GM18526 (cell line): ENCODE results near the gene TMEM255B.

Experiments used
- POLR2A ChIP-seq: IDR thresholded peaks from 3 replicates; pipeline ENCODE4 v1.6.1; 2011; ENCODE audit not compliant: insufficient read length; ENCODE audit errors: extremely low read depth

TMEM255B gene

DNA sequence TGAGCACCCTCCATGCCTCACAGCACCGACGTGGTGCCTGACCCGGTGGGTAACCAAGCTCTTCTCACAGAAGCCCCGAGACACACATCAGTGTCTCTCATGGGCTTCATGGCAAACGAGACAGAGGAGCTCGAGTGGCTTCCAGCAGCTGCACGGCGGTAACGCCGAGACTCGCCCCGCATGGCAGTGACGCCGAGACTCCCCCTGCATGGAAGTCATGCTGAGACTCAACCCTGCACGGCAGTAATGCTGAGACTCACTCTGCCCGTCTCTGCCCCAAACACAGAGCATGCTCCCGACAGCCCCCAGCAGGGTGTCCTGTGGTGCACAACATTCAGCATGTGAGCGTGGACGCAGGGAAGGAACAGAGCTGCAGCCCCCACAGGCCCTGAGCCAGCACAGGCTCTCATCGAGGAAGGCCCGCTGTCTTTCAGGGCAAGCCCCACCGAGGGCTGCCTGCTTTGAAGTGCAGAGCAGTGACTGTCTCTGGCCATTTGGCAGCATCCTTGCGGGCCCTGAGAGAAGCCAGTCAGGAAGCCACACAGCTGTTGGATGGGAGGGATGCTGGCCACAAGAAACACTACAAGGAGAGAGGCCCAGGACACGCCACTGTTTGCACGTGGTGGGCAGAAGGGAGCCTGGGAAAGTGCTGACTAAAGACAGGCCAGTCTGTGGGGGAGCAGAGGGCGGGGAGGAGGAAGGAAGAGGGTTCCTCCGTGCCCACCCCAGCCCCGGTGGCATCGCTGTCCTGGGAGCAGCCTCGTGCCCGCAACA, 95.4 kb downstream of the TMEM255B start:
- no peak for TF ChIP-seq POLR2A

DNA sequence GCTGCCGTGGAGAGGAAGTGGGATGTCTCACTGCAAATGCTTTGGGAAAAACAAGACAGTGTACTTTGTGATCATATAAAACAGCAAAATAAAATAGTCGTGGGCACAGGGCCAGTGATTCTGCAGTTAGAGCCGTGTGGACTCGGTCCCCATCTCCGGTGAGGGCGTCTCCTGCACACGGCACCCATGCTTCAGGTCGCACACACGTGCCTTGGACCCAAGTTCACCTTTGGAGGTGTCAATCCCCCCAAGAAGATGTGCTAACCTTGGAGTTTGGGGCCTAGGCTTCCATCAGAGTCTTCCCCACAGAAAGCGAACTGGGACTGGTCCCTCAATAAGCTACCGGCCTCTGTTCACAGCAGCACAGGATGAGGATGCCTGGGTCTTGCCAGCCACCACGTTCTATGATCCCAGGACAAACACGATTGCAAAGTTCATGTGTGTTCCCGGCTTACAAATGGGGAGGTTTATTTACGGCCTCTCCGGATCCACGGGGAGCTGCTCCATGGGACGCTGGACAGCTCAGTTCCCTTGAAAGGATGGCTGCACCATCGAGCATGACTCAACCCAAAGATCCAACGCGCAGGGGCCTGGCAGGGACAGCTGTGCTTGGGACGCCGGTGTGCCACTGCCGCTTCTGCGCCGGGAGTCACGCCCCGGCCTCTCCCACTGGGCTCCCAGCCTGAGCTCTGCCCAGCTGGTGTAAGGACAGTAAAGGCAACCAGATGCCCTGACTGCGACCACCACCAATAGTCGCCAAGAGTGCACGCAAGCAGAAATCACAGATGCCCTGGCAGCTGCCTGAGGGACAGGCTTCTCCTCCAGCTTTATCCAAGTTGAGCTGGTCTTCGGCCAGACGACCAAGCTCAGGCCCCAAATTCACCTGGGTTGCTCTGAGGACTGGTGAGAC, 96.2 kb downstream of the TMEM255B start:
- TF ChIP-seq POLR2A: no peak

DNA sequence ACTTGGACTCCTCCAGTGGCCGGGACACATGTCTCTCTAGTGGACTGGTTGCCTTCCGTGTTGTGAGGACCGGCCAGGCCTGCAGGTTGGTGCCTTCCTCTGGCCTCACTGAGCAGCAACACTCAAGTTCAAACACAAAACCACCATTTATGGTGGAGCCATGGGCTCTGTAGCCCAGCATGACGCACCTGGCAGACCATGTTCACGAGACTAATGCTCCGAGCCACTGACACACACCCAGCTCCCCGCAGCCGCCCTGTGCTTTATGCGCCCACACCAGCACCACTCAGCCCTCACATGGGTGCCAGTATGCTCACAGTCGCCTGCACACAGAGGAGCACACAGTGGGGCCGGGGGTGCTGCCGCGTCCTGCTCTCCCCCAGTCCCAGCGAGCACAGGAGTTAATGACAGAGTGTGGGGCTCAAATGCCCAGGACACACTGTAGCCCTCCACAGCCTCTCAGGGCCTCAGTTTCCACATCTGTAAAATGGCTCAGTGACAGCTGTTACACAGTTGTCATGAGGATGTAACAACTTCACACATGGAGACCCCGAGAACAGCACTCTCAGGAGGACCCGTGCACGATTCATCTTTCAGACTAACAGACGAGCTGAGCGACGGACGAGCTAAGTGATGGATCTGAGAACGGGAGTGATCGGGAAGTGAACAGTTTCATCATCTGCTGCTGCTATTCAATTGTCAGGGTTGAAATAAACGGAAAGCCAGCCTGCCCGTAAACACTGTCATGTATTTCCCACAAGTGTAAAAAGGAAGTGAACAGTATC, 97.1 kb downstream of the TMEM255B start:
- TF ChIP-seq POLR2A: no peak

DNA sequence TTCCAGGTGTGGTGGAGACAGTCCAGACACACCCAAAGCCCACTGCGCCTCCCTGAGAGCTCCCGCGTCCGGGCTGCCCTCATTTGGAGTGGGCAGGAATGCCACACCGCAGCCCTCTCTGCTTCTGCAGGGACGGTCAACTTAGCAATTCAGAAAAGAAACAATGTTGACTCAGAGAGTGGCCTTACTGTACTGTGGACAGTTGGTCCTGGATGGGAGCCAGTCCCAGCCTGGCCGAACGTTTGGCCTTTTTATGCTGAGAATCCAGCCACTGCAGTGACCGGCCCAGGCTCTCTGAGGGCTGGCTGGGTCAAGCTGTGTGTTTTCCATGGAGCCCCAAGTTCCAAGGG, 97.7 kb downstream of the TMEM255B start:
- no peak for TF ChIP-seq POLR2A

DNA sequence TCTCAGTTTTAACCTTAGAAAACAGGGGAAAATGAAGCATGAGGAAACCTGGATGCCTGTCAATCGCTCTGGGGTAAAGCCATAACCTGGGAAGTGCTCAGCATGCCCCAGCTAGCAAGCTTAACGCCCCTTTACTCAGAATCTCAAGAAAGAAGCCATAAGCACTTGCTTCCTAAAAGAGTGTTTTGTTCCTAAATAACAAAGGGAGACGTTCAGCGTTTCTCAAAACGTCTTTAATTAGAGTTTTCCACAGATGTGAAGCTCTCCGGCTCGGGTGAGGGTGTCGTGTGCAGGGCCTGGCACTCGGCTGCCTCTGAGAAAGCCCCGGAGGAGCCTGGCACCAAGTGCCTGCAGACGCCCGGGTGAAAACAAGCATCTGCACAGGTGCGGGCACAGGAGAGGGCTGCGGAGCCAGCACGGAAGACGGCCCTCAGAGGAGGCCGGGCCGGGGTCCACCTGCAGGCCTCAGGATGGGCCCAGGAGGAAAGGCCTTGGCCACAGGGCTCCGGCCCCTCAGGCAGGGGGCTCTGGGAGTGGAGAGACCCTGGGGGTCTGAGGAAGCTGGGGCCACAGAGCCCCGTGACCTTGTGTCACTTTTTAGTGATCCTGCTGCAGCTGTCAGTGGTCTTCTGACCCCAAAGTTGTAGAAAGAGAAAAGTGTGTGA, 98.6 kb downstream of the TMEM255B start:
- TF ChIP-seq POLR2A: no peak

DNA sequence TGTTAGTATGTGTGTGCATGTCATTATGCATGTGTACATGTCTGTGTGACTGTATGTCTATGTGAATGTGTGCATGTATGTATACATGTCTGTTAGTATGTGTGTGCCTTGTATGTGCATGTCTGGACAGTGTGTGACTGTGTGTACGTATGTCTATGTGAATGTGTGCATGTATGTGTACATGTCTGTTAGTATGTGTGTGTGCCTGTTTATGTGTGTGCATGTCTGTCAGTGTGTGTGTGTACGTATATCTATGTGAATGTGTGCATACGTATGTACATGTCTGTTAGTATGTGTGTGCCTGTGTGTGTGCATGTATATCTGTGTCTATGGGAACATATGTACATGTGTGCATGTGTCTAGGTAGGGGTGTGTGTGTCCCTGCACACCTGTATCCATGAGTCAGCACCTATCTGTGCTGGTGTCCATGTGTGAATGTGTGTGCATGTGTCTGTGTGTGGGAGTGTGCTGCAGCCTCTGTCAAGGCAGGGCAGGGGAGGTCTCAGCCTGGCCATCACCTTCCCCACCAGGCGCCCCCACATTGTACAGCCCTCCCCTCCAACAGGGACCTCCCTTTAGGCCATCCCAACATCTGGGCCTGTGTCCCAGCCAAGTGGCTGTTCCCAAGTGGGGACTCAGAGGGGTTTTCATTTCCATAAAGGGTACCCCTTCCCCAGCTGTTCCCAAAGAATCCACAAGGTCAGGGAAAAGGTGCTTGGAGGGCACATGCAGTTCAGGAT, 100.5 kb downstream of the TMEM255B start:
- no peak for TF ChIP-seq POLR2A

DNA sequence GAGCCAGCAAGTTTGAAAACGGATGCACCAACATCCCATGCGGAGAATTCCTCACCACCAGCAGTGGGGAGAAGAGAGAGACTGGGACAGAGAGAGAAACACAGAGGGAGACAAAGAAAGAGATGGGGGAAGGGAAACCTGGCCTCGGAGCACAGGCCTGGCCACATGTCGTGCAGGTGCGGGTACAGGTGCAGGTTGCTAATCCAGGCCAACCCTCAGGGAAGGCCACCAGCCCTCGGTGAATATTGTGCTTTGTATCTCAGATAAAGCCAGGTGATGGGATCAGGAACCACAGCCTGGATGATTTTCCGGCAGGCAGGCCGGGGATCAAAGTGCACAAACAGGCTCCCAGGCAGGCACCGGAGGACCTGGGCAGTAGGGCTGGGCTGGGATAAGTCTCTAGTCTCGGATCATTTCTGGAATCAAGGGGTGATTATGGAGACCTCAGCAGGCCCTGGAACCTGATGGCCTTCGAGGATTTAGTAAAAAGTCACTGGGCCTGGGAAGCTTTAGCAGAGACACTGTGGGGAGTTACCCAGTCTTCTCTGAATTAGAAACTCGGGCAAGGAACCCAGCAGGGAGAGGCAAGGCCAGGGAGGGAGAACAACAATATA, 101.1 kb downstream of the TMEM255B start:
- no peak for TF ChIP-seq POLR2A

DNA sequence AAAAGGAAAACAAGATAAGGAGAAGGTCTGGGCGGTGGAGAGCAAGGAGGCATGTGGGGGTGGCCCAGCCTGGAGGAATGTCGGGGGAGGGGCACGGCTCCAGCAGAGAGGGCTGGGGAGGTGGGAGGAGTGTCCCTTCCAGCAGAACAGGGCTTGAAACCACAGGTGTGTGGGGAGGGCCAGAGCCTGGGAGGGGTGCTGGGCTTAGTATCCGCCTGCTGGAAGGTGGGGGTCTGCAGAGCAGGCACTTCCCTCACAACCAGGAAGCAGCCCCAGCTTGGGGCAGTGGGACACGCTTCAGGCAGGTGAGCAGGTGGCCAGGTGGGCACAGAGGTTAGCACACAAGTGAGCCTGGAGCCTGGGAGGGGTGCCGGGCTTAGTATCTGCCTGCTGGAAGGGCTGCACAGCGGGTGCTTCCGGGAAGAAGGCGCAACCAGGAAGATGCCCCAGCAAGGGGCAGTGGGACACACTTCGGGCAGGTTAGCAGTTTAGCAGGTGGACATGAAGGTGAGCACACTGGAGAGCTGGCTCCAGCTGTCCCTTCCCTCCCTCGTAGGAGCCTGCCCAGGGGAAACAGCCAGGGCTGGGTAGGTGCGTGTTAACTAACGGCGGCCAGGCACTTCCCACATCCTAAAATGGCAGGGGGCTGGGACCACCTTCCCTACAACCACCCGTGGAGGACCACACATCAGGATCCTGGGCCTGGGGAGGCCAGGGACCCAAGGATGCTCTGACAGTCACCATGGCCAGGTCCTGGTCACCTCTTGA, 101.8 kb downstream of the TMEM255B start:
- no peak for TF ChIP-seq POLR2A

DNA sequence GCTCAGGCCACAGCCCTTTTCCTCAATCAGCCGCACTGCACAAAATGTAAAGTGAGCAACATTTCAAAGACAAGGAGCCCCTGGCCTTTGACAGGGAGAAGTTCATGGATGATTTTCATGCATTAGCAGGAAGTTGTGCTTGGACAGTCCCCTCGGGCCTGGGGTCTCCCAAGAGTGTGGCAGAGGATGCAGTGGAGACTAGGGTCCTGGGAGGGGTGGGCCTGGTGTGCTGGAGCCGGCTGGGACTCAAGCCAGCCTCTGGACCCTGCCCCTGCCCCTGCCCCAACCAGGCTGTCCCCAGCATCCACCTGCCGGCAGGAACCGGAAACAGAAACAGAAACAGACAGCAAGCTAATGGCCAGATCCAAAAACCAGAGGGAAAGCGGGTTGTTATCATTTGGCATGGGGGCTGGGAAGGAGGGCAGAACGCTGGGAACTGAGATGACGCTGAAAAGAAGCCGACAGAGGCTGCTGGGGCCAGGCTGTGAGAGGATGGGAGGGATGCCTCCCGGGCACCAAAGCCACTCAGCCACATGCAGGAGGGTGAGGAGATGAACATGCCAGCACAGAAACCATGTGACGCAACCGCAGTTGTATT, 102.5 kb downstream of the TMEM255B start:
- no peak for TF ChIP-seq POLR2A

DNA sequence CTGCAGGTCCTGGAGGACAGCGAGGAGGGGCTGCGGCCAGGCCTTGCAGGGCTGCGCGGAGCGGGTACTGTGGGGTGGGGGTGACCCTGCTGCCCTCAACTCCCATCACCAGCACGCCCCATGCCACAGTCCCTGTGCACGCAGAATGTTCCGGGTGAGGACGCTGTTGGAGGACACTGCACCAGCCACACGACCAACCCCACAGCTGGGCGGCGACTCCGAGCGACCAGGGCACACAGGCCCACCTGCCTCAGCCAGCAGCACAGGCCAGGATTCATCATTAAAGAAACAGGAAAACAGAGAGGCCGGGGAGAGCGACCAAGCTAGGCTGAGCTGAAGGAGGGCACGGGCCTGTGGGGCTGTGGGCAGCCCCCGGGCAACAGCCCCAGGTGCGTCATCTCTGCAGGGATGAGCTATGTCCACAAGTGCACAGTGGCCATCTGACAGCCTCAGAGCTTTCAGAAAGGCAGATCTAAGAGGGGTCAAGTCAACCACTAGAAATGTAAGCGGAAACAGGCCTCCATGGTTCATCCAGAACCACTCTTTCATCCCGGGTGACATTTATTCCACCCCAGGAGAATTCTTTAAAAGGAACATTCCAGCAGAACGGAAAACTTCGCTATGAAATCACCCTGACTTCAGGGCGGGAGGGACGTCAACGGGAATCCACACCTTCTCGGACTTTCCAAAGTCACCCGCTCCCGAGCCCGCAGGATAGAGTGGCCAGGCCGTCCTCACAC, 103.3 kb downstream of the TMEM255B start:
- TF ChIP-seq POLR2A: no peak

DNA sequence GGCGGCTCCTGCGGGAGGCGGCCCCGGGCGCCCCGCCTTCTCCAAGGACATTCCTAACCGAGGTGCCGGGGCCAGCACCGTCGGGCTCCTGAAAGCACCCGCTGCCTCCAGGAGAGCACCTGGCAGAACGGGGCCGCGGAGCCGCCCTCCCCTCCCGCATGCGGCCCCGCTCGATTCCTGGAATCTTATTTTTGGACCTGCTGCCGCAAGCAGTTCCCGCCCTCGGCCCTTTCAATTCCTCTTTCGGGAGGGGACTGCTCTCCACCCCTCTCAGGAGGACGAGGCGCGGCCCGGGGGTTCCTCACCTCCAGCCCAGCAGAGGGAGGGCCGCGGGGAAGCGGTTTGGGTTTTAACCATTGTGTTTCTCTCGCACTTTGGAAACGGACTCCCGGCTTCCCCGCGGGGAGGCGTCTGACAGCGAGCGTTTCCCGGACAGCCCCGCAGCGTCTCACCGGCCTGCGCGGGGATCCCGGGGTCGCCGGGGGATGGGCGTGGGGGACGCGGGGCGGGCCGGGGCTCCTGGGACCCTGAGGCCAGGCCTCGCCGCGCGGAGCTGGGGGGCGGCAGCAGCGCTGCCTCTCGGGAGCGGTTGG, 104.0 kb downstream of the TMEM255B start:
- no peak for TF ChIP-seq POLR2A
